Panc1 (cell line): ENCODE measurements around the gene CRADD.
A peak's percentile ranks its signal among the peaks of the same experiment; 100 is the strongest.

Experiments used
- CTCF ChIP-seq: fragments of 450-650 bp; IDR thresholded peaks from 2 replicates; pipeline ENCODE4 v1.5.1; 2017; ENCODE audit warnings: mild to moderate bottlenecking
- POLR2AphosphoS5 ChIP-seq: IDR thresholded peaks from 2 replicates; pipeline ENCODE4 v1.6.1; 2012; ENCODE audit warnings: mild to moderate bottlenecking, low read depth, low read length, moderate library complexity
- REST ChIP-seq, 2 experiments: IDR thresholded peaks; 2 replicates each; pipeline ENCODE4 v1.6.1; 2011 to 2012; ENCODE audit warnings: low read depth in 2 of 2, control low read depth in 1 of 2, low read length in 1 of 2, mild to moderate bottlenecking in 1 of 2, moderate library complexity in 1 of 2; ENCODE audit not compliant: insufficient read depth in 1 of 2

GRCh38 chr12:93802698-93803423 lies 125.7 kb downstream of the CRADD start:
- TF ChIP-seq CTCF (peak; percentile 39), POLR2AphosphoS5 (no peak), REST (IDR thresholded peaks at IDR 0.05; ENCODE audit: insufficient read depth in 1 of 2, low read depth in 2 of 2, low read length in 1 of 2) (no peak)
